Hepatocyte (in vitro differentiated cells): ENCODE data around the gene FANCI. TPM values are rescaled to one million over a fixed set of nuclear protein-coding genes. Genes with fewer than 3 reads are reported as not detected.

Experiments used
- DNase-seq: peaks from one replicate; pipeline ENCODE4 v3.0.0-alpha.2; 2016; ENCODE audit warnings: low spot score
- H2AFZ ChIP-seq: fragments of 200-600 bp; sonication (generic); 2 replicates; pipeline ENCODE4 v1.6.0; 2016; ENCODE audit warnings: antibody characterized with exemption, mild to moderate bottlenecking
- H3K27ac ChIP-seq: fragments of 200-600 bp; sonication (generic); 2 replicates; pipeline ENCODE4 v1.5.1; 2016; ENCODE audit warnings: mild to moderate bottlenecking
- H3K27me3 ChIP-seq: fragments of 200-600 bp; sonication (generic); 2 replicates; pipeline ENCODE4 v1.6.1; 2016
- H3K36me3 ChIP-seq: fragments of 200-600 bp; sonication (generic); replicated peaks from 2 replicates; pipeline ENCODE4 v1.5.1; 2016; ENCODE audit warnings: low read depth; ENCODE audit not compliant: insufficient read depth
- H3K4me1 ChIP-seq: fragments of 200-600 bp; sonication (generic); 2 replicates; pipeline ENCODE4 v1.5.1; 2016; ENCODE audit warnings: mild to moderate bottlenecking, moderate library complexity; ENCODE audit not compliant: insufficient read depth
- H3K4me2 ChIP-seq: fragments of 200-600 bp; sonication (generic); 2 replicates; pipeline ENCODE4 v1.6.0; 2016
- H3K4me3 ChIP-seq: fragments of 200-600 bp; sonication (generic); 2 replicates; pipeline ENCODE4 v1.5.1; 2016; ENCODE audit warnings: mild to moderate bottlenecking
- H3K79me2 ChIP-seq: fragments of 200-600 bp; sonication (generic); 2 replicates; pipeline ENCODE4 v1.6.0; 2017; ENCODE audit warnings: mild to moderate bottlenecking
- H3K9me2 ChIP-seq: fragments of 200-600 bp; sonication (generic); replicated peaks from 2 replicates; pipeline ENCODE4 v1.6.0; 2017; ENCODE audit warnings: mild to moderate bottlenecking; ENCODE audit not compliant: insufficient read depth
- H3K9me3 ChIP-seq: fragments of 200-600 bp; sonication (generic); 2 replicates; pipeline ENCODE4 v1.5.1; 2016; ENCODE audit warnings: low read depth, mild to moderate bottlenecking
- H4K20me1 ChIP-seq: fragments of 200-600 bp; sonication (generic); 2 replicates; pipeline ENCODE4 v1.6.0; 2016; ENCODE audit warnings: mild to moderate bottlenecking; ENCODE audit not compliant: insufficient read depth, poor library complexity, severe bottlenecking
- EZH2 ChIP-seq: fragments of 200-600 bp; sonication (generic); IDR thresholded peaks from 2 replicates; pipeline ENCODE4 v1.6.1; 2016; ENCODE audit warnings: antibody characterized with exemption, mild to moderate bottlenecking, borderline replicate concordance
- EZH2phosphoT487 ChIP-seq: fragments of 200-600 bp; sonication (generic); IDR thresholded peaks from one replicate; pipeline ENCODE4 v1.6.1; 2018; ENCODE audit warnings: antibody characterized with exemption, mild to moderate bottlenecking, low read depth, moderate library complexity; ENCODE audit not compliant: unreplicated experiment, severe bottlenecking
- WGBS: methylation state at CpG from one replicate; pipeline ENCODE4 v1.1.6; 2016; ENCODE audit warnings: low lambda C conversion rate; ENCODE audit errors: missing lambda C conversion rate; 5-methylcytosine and 5-hydroxymethylcytosine counted together
- polyA plus RNA-seq: library from polyadenylated mRNA; unstranded; fragments of >200 nt; fragmentation: Nextera tagmentation; extraction: Ambion mirVana; gene quantifications from 2 replicates; pipeline ENCODE4 v1.2.1, GENCODE V29; 2016
- total RNA-seq: library from RNA; depleted of rRNA; stranded (reverse); fragments of >200 nt; gene quantifications from 2 replicates; pipeline ENCODE4 v1.2.3, GENCODE V29; 2014
- TF ChIP-seq, protein P1 (sequence below): fragments of 200-600 bp; sonication (generic); IDR thresholded peaks from 2 replicates; pipeline ENCODE4 v1.5.1; 2016; ENCODE audit warnings: antibody characterized with exemption, mild to moderate bottlenecking; ENCODE audit not compliant: poor library complexity

FANCI gene
- total and polyA plus RNA-seq, 2 experiments from 2014 or later, result 8.0 to 14.5 TPM

DNA sequence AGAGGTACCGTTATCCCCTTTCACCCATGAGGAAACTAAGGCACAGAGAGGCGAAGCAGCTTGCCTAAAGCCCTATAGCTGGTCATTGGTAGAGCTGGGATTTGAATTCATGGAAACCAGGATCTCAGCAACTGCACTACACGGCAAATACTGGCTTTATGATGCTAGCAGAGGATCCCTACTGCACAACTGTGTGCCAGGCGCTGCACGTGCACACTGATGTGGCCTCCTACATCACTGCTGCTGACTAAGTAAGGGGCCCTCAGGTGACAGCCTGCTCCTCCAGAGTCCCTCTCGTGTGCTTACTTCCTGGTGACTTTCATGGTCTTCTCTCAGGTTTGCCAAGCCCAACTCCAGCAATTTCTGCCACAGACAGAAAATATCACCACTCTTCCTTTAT, 94.3 kb downstream of the FANCI start:
- H3K36me3 ChIP-seq, result no peaks in the 10 kb centered on the region
- no peak overlapping the region for H2AFZ ChIP-seq
- H3K9me2 ChIP-seq, result no peaks in the 10 kb centered on the region
- peaks cover 7% of the 10 kb centered on the region for H3K4me1 ChIP-seq
- H3K27me3 ChIP-seq, result peaks cover 4% of the 10 kb centered on the region
- WGBS, result 81% methylated on average over 6 of the region's 6 CpGs
- H3K79me2 ChIP-seq, result peaks cover 12% of the 10 kb centered on the region
- H3K27ac ChIP-seq, result no peak overlapping the region
- no peak overlapping the region for H3K4me3 ChIP-seq
- no peaks in the 10 kb centered on the region for H3K9me3 ChIP-seq
- H4K20me1 ChIP-seq, result peaks cover 11% of the 10 kb centered on the region
- H3K4me2 ChIP-seq, result no peak overlapping the region
- TF ChIP-seq, protein P1, sequence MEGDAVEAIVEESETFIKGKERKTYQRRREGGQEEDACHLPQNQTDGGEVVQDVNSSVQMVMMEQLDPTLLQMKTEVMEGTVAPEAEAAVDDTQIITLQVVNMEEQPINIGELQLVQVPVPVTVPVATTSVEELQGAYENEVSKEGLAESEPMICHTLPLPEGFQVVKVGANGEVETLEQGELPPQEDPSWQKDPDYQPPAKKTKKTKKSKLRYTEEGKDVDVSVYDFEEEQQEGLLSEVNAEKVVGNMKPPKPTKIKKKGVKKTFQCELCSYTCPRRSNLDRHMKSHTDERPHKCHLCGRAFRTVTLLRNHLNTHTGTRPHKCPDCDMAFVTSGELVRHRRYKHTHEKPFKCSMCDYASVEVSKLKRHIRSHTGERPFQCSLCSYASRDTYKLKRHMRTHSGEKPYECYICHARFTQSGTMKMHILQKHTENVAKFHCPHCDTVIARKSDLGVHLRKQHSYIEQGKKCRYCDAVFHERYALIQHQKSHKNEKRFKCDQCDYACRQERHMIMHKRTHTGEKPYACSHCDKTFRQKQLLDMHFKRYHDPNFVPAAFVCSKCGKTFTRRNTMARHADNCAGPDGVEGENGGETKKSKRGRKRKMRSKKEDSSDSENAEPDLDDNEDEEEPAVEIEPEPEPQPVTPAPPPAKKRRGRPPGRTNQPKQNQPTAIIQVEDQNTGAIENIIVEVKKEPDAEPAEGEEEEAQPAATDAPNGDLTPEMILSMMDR, result no peak
- TF ChIP-seq EZH2phosphoT487 (no peak), EZH2 (no peak)
- no peak for DNase-seq

DNA sequence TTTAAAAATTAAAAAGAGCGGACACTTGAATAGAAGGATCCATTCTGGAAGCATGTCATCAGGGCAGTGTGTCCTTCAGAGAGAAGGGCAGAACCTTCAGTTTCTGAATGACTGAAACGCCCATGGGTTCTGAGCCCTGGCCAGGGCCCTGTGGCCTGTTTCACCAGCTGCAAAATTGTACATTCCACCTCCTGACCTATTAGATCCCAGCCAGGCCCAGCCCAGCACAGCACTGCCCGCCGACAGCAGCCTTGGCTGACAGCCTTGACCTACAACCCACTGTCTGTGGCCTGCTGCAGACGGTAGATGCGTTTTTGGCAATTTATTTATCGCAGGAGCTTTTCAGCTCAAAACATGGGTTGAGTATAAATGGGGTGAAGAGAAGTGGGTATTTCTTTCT, 96.8 kb downstream of the FANCI start:
- 82% methylated on average over 7 of the region's 7 CpGs for WGBS
- Histone ChIP-seq H3K4me1 (no peaks in the 10 kb centered on the region), H3K9me3 (no peaks in the 10 kb centered on the region), H3K4me2 (no peak overlapping the region), H3K4me3 (no peak overlapping the region), H3K9me2 (no peaks in the 10 kb centered on the region), H3K36me3 (no peaks in the 10 kb centered on the region), H3K27me3 (peaks cover 8% of the 10 kb centered on the region), H3K27ac (no peak overlapping the region), H4K20me1 (no peaks in the 10 kb centered on the region), H3K79me2 (no peaks in the 10 kb centered on the region), H2AFZ (no peak overlapping the region)
- DNase-seq, result no peak
- TF ChIP-seq EZH2, result no peak
- TF ChIP-seq EZH2phosphoT487, result no peak
- TF ChIP-seq, protein P1, result no peak

DNA sequence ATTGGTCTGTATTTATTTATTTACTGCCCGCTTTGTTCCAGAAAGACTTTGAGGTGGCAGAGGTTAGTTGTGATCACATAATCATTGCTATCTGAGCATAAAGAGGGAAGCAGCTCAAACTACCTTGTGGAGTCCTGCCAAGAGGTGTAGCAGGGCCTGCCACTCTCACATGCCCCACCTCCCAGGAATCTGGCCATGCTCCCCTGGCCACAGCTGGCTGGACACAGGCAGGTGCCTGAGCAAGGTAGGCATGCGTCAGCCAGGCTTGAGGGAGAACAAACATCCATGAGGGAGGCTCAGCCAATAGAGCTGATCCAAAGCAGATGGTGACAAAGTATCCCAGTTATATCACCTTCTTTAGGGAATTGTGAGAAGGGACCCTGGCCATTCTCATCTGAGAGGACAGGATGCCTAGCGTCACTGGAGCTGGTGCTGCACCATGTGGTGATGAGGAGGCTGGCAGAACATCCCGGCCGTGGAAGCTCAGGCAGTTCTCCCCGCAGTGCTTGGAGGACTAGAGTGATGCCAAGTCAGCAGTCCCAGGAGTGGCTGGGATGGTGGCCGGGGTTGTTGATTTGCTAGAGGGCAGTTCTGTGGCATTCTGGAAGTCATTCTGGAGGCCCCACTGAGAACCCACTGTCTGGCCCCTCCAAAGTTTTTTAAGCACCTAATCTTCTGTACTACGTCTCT, 97.7 kb downstream of the FANCI start:
- Histone ChIP-seq H3K27me3 (peaks cover 13% of the 10 kb centered on the region), H3K9me2 (no peaks in the 10 kb centered on the region), H3K4me2 (no peak overlapping the region), H2AFZ (no peak overlapping the region), H3K79me2 (no peaks in the 10 kb centered on the region), H3K36me3 (no peaks in the 10 kb centered on the region), H4K20me1 (no peaks in the 10 kb centered on the region), H3K27ac (no peak overlapping the region), H3K9me3 (no peaks in the 10 kb centered on the region), H3K4me1 (no peaks in the 10 kb centered on the region), H3K4me3 (no peak overlapping the region)
- DNase-seq, result no peak
- 85% methylated on average over 8 of the region's 8 CpGs for WGBS
- TF ChIP-seq EZH2phosphoT487, result no peak
- TF ChIP-seq, protein P1, result no peak
- no peak for TF ChIP-seq EZH2
